CD4-positive, alpha-beta memory T cell (primary cell): ENCODE measurements around the gene PRCP. TPM values are rescaled to one million over a fixed set of nuclear protein-coding genes. Genes with fewer than 3 reads are reported as not detected.

Source experiments
- CTCF ChIA-PET: fragments of 350-600 bp; sonication (Branson Sonifier 250); formaldehyde crosslinking; loops from one replicate; lab custom pipeline; 2021; ENCODE audit warnings: inconsistent platforms; ENCODE audit not compliant: partially characterized antibody; lab: Charles Lee
- POLR2A ChIA-PET: fragments of 350-600 bp; sonication (Branson Sonifier 250); formaldehyde crosslinking; loops from one replicate; lab custom pipeline; 2021; ENCODE audit not compliant: partially characterized antibody; lab: Charles Lee
- DNase-seq, 5 donors: peaks; one replicate each; pipeline versions ENCODE4 v3.0.0 to v3.0.0-alpha.2; 2020 to 2022; ENCODE audit warnings: mixed read lengths in 1 of 5
- H3K27ac ChIP-seq: one replicate; pipeline ENCODE4 v1.7.0; 2013; ENCODE audit warnings: low read depth, low read length
- H3K27me3 ChIP-seq: 2 replicates; pipeline ENCODE4 v1.7.0; 2013; ENCODE audit warnings: mild to moderate bottlenecking, low read length, moderate library complexity; ENCODE audit not compliant: insufficient read depth
- H3K36me3 ChIP-seq: 2 replicates; pipeline ENCODE4 v1.7.0; 2013; ENCODE audit warnings: mild to moderate bottlenecking, low read length, moderate library complexity; ENCODE audit not compliant: insufficient read depth
- H3K4me1 ChIP-seq: 2 replicates; pipeline ENCODE4 v1.7.0; 2013; ENCODE audit warnings: mild to moderate bottlenecking, low read length, moderate library complexity; ENCODE audit not compliant: insufficient read depth
- H3K4me3 ChIP-seq, 2 donors: one replicate each; pipeline ENCODE4 v1.7.0; 2013; ENCODE audit warnings: low read length in 2 of 2, mild to moderate bottlenecking in 1 of 2
- H3K9me3 ChIP-seq, 2 donors: one replicate each; pipeline ENCODE4 v1.7.0; 2013; ENCODE audit warnings: low read length in 2 of 2, control low read depth in 1 of 2; ENCODE audit not compliant: control insufficient read depth in 1 of 2
- H3K27ac Mint-ChIP-seq, 7 donors: one replicate each; pipeline ENCODE4 v1.8.0; 2020 to 2021; ENCODE audit warnings: mixed read lengths in 7 of 7, mild to moderate bottlenecking in 6 of 7, inconsistent platforms in 3 of 7, moderate library complexity in 3 of 7
- H3K27me3 Mint-ChIP-seq, 2 donors: one replicate each; pipeline ENCODE4 v1.8.0; 2020 to 2021; ENCODE audit warnings: mixed read lengths in 2 of 2
- H3K36me3 Mint-ChIP-seq, 2 donors: one replicate each; pipeline ENCODE4 v1.8.0; 2020 to 2021; ENCODE audit warnings: mixed read lengths in 2 of 2, inconsistent platforms in 1 of 2, mild to moderate bottlenecking in 1 of 2
- H3K4me1 Mint-ChIP-seq, 4 donors: one replicate each; pipeline ENCODE4 v1.8.0; 2020 to 2021; ENCODE audit warnings: mixed read lengths in 4 of 4, mild to moderate bottlenecking in 1 of 4
- H3K4me3 Mint-ChIP-seq, 8 donors: one replicate each; pipeline ENCODE4 v1.8.0; 2020 to 2021; ENCODE audit warnings: mixed read lengths in 8 of 8, mild to moderate bottlenecking in 7 of 8, moderate library complexity in 6 of 8, inconsistent platforms in 3 of 8
- H3K9me3 Mint-ChIP-seq, 8 donors: one replicate each; pipeline ENCODE4 v1.8.0; 2020 to 2021; ENCODE audit warnings: mixed read lengths in 8 of 8, mild to moderate bottlenecking in 5 of 8, inconsistent platforms in 3 of 8, moderate library complexity in 1 of 8
- intact Hi-C: fragments of 100-400 bp; cut with micrococcal nuclease; formaldehyde crosslinking; loops from one replicate; pipeline ENCODE4 v1.15.1; 2023
- polyA plus RNA-seq, 2 donors: library from polyadenylated mRNA; unstranded; fragments of 300-500 nt; fragmentation: Illumina TruSeq; gene quantifications; one replicate each; pipeline ENCODE4 v1.2.3, GENCODE V29; 2021
- total RNA-seq, 2 experiments: library from RNA; stranded (reverse); gene quantifications; one replicate each; pipeline ENCODE4 v1.2.3, GENCODE V29; 2021

Gene PRCP
- total and polyA plus RNA-seq, 4 experiments from 2014 or later, result 24.1 to 38.4 (median 31.2) TPM

GRCh38 chr11:82867495-82868082 lies 32.6 kb downstream of the PRCP start:
- Histone ChIP-seq H3K9me3 (no peaks in the 10 kb centered on the region), H3K4me1 (peaks cover 5% of the 10 kb centered on the region), H3K4me3 (no peak overlapping the region), H3K36me3 (no peaks in the 10 kb centered on the region), H3K27ac (no peak overlapping the region), H3K27me3 (no peaks in the 10 kb centered on the region)
- peak; percentile 66 to 79 (median 69) for DNase-seq
- Mint-ChIP-seq H3K9me3 (no peaks in the 10 kb centered on the region), H3K27ac (peak overlapping the region in 4 of 7 donors; percentile 12 to 85 (median 46)), H3K4me1 (peaks cover 11 to 24% (median 12%) of the 10 kb centered on the region in 4 donors), H3K4me3 (peak overlapping the region in 6 of 8 donors; percentile 40 to 77 (median 52)), H3K27me3 (peaks cover 0 to 2% of the 10 kb centered on the region in 2 donors), H3K36me3 (no peaks in the 10 kb centered on the region)
- ChIA-PET CTCF (interaction anchor here (0.6 to 5.3 kb wide), 59 partner anchors 9 to 950 kb away, joined by 3 to 107 read pairs (median 4); partner anchors contain the start of genes CCDC90B, DDIAS, PRCP and RAB30), POLR2A (interaction anchor here (0.5 to 1.5 kb wide), 8 partner anchors 28 to 410 kb away, joined by 3 to 6 read pairs (median 4); partner anchors contain the start of genes DDIAS, PCF11 and PRCP)
- intact Hi-C loops, result loop anchor here (1.0 to 5.0 kb wide), 7 partner anchors 33 to 855 kb away; partner anchors contain the start of genes FAM181B and PRCP

GRCh38 chr11:82865841-82866240 lies 34.4 kb downstream of the PRCP start:
- H3K4me1 Mint-ChIP-seq, result peaks cover 5 to 15% (median 6%) of the 10 kb centered on the region in 4 donors
- Histone ChIP-seq H3K27ac (no peak overlapping the region), H3K27me3 (no peaks in the 10 kb centered on the region), H3K36me3 (no peaks in the 10 kb centered on the region), H3K4me1 (peaks cover 3% of the 10 kb centered on the region), H3K9me3 (no peaks in the 10 kb centered on the region), H3K4me3 (no peak overlapping the region)
- H3K9me3 Mint-ChIP-seq, result no peaks in the 10 kb centered on the region
- ChIA-PET POLR2A (interaction anchor here (0.7 kb wide), 1 partner anchor 93 kb away, joined by 3 read pairs; no protein-coding TSS in a partner anchor), CTCF (interaction anchor here (1.9 to 5.3 kb wide), 3 partner anchors 34 to 951 kb away, joined by 9 to 107 read pairs (median 93); partner anchors contain the start of genes DDIAS and PRCP)
- H3K27ac Mint-ChIP-seq, result peak overlapping the region in 2 of 7 donors; percentile 14 to 43
- DNase-seq, result no peak
- H3K4me3 Mint-ChIP-seq, result no peak overlapping the region
- peaks cover 0 to 2% of the 10 kb centered on the region in 2 donors for H3K27me3 Mint-ChIP-seq
- intact Hi-C loops, result loop anchor here (5.0 kb wide), 2 partner anchors 134 to 856 kb away; partner anchors contain the start of gene FAM181B
- no peaks in the 10 kb centered on the region for H3K36me3 Mint-ChIP-seq

- Histone ChIP-seq H3K9me3 (no peaks in the 10 kb centered on the region), H3K36me3 (no peaks in the 10 kb centered on the region), H3K27ac (no peak overlapping the region), H3K27me3 (no peaks in the 10 kb centered on the region), H3K4me1 (peaks cover 3% of the 10 kb centered on the region), H3K4me3 (no peak overlapping the region)
- Mint-ChIP-seq H3K4me1 (peaks cover 5 to 7% (median 6%) of the 10 kb centered on the region in 4 donors), H3K9me3 (no peaks in the 10 kb centered on the region), H3K4me3 (no peak overlapping the region), H3K36me3 (no peaks in the 10 kb centered on the region), H3K27ac (no peak overlapping the region), H3K27me3 (peaks cover 0 to 2% of the 10 kb centered on the region in 2 donors)
- ChIA-PET CTCF (no interaction called here), POLR2A (no interaction called here)
- intact Hi-C loops, result no loop called here
- DNase-seq, result peak in 4 of 5 donors; percentile 4 to 14 (median 6)
Measured at GRCh38 chr11:82864268-82864667, 36.0 kb downstream of the PRCP start.

GRCh38 chr11:82863209-82863608 lies 37.0 kb downstream of the PRCP start:
- POLR2A ChIA-PET, result interaction anchor here (1.1 kb wide), 1 partner anchor 11 kb away, joined by 4 read pairs; no protein-coding TSS in a partner anchor

GRCh38 chr11:82862379-82862778 lies 37.9 kb downstream of the PRCP start:
- Histone ChIP-seq H3K27ac (no peak overlapping the region), H3K4me3 (no peak overlapping the region), H3K4me1 (peaks cover 2% of the 10 kb centered on the region), H3K9me3 (no peaks in the 10 kb centered on the region), H3K36me3 (no peaks in the 10 kb centered on the region), H3K27me3 (no peaks in the 10 kb centered on the region)
- H3K27me3 Mint-ChIP-seq, result peaks cover 0 to 1% of the 10 kb centered on the region in 2 donors
- peak overlapping the region in 2 of 7 donors; percentile 2 to 18 for H3K27ac Mint-ChIP-seq
- intact Hi-C loops, result no loop called here
- no peak for DNase-seq
- CTCF ChIA-PET, result interaction anchor here (1.0 to 1.8 kb wide), 2 partner anchors 145 to 387 kb away, joined by 3 to 9 read pairs; no protein-coding TSS in a partner anchor
- H3K4me3 Mint-ChIP-seq, result no peak overlapping the region
- POLR2A ChIA-PET, result no interaction called here
- peaks cover under 1 to 3% (median 2%) of the 10 kb centered on the region in 4 donors for H3K4me1 Mint-ChIP-seq
- H3K36me3 Mint-ChIP-seq, result peaks cover 6 to 8% of the 10 kb centered on the region in 2 donors
- no peaks in the 10 kb centered on the region for H3K9me3 Mint-ChIP-seq

More at GRCh38 chr11:82863209-82863608, 37.0 kb downstream of the PRCP start:
- intact Hi-C loops, result no loop called here
- CTCF ChIA-PET, result interaction anchor here (0.8 to 1.8 kb wide), 3 partner anchors 146 to 387 kb away, joined by 3 to 9 read pairs (median 3); no protein-coding TSS in a partner anchor
- peaks cover 3% of the 10 kb centered on the region for H3K4me1 ChIP-seq
- H3K27ac ChIP-seq, result no peak overlapping the region
- DNase-seq, result no peak
- no peaks in the 10 kb centered on the region for H3K27me3 ChIP-seq
- peaks cover 0 to 2% of the 10 kb centered on the region in 2 donors for H3K27me3 Mint-ChIP-seq
- no peaks in the 10 kb centered on the region for H3K9me3 Mint-ChIP-seq
- peaks cover 4 to 7% (median 6%) of the 10 kb centered on the region in 4 donors for H3K4me1 Mint-ChIP-seq
- peak overlapping the region in 1 of 7 donors; percentile 68 for H3K27ac Mint-ChIP-seq
- H3K9me3 ChIP-seq, result no peaks in the 10 kb centered on the region
- no peak overlapping the region for H3K4me3 Mint-ChIP-seq
- no peak overlapping the region for H3K4me3 ChIP-seq
- no peaks in the 10 kb centered on the region for H3K36me3 ChIP-seq
- peaks cover 0 to 3% of the 10 kb centered on the region in 2 donors for H3K36me3 Mint-ChIP-seq

- no peak overlapping the region for H3K27ac ChIP-seq
- H3K27me3 Mint-ChIP-seq, result no peaks in the 10 kb centered on the region
- no peak overlapping the region for H3K27ac Mint-ChIP-seq
- ChIA-PET POLR2A (no interaction called here), CTCF (interaction anchor here (0.8 to 1.4 kb wide), 3 partner anchors 40 to 390 kb away, joined by 3 to 6 read pairs (median 3); partner anchors contain the start of gene PRCP)
- H3K9me3 Mint-ChIP-seq, result no peaks in the 10 kb centered on the region
- H3K4me3 Mint-ChIP-seq, result no peak overlapping the region
- intact Hi-C loops, result no loop called here
- peaks cover 14 to 16% of the 10 kb centered on the region in 2 donors for H3K36me3 Mint-ChIP-seq
- no peak overlapping the region for H3K4me3 ChIP-seq
- DNase-seq, result no peak
- no peaks in the 10 kb centered on the region for H3K9me3 ChIP-seq
- H3K4me1 Mint-ChIP-seq, result peaks cover 0 to 3% (median 0%) of the 10 kb centered on the region in 4 donors
- H3K36me3 ChIP-seq, result no peaks in the 10 kb centered on the region
- H3K27me3 ChIP-seq, result no peaks in the 10 kb centered on the region
- H3K4me1 ChIP-seq, result no peaks in the 10 kb centered on the region
Measured at GRCh38 chr11:82859750-82860149, 40.5 kb downstream of the PRCP start.

GRCh38 chr11:82858556-82859091 lies 41.6 kb downstream of the PRCP start:
- intact Hi-C loops, result no loop called here
- no peak for DNase-seq
- Histone ChIP-seq H3K4me1 (no peaks in the 10 kb centered on the region), H3K9me3 (no peaks in the 10 kb centered on the region), H3K27ac (no peak overlapping the region), H3K36me3 (no peaks in the 10 kb centered on the region), H3K27me3 (no peaks in the 10 kb centered on the region), H3K4me3 (no peak overlapping the region)
- Mint-ChIP-seq H3K9me3 (no peaks in the 10 kb centered on the region), H3K4me1 (peaks cover 0 to 5% (median under 1%) of the 10 kb centered on the region in 4 donors), H3K27me3 (no peaks in the 10 kb centered on the region), H3K36me3 (peaks cover 14 to 16% of the 10 kb centered on the region in 2 donors), H3K27ac (no peak overlapping the region), H3K4me3 (no peak overlapping the region)
- POLR2A ChIA-PET, result no interaction called here
- CTCF ChIA-PET, result interaction anchor here (0.9 kb wide), 1 partner anchor 9 kb away, joined by 4 read pairs; no protein-coding TSS in a partner anchor
